Astrocyte (in vitro differentiated cells and primary cell): Measurements from ENCODE around the gene BAZ1B. TPM values are rescaled to one million over a fixed set of nuclear protein-coding genes. Genes with fewer than 3 reads are reported as not detected.

Experiments
- DNase-seq: peaks from one replicate; pipeline ENCODE4 v3.0.0-alpha.2; 2010; ENCODE audit warnings: low read depth
- FAIRE-seq: peaks from 2 replicates; lab custom pipeline; 2011; peaks lifted over from hg19 to GRCh38; lab: Jason Lieb, UNC
- H2AFZ ChIP-seq: 2 replicates; pipeline ENCODE4 v1.6.0; 2012; ENCODE audit warnings: low read depth, low read length, inconsistent platforms
- H3K27ac ChIP-seq: 2 replicates; pipeline ENCODE4 v1.5.1; 2011; ENCODE audit warnings: low read depth, low read length, inconsistent platforms
- H3K27me3 ChIP-seq: 2 replicates; pipeline ENCODE4 v1.6.0; 2011; ENCODE audit warnings: low read length, inconsistent platforms; ENCODE audit not compliant: insufficient read depth
- H3K36me3 ChIP-seq: 2 replicates; pipeline ENCODE4 v1.5.1; 2011; ENCODE audit warnings: low read length, inconsistent platforms; ENCODE audit not compliant: insufficient read depth
- H3K4me1 ChIP-seq: 2 replicates; pipeline ENCODE4 v1.5.1; 2011; ENCODE audit warnings: low read length, inconsistent platforms; ENCODE audit not compliant: insufficient read depth
- H3K4me2 ChIP-seq: 2 replicates; pipeline ENCODE4 v1.6.0; 2012; ENCODE audit warnings: low read length, inconsistent platforms
- H3K4me3 ChIP-seq: 2 replicates; pipeline ENCODE4 v1.5.1; 2011; ENCODE audit warnings: low read depth, mild to moderate bottlenecking, low read length, inconsistent platforms; ENCODE audit not compliant: insufficient read depth
- H3K79me2 ChIP-seq: 2 replicates; pipeline ENCODE4 v1.6.0; 2012; ENCODE audit warnings: mild to moderate bottlenecking, low read length, inconsistent platforms; ENCODE audit not compliant: insufficient read depth
- H3K9ac ChIP-seq: 2 replicates; pipeline ENCODE4 v1.6.0; 2012; ENCODE audit warnings: mild to moderate bottlenecking, low read length, inconsistent platforms
- H3K9me3 ChIP-seq: 2 replicates; pipeline ENCODE4 v1.5.1; 2012; ENCODE audit warnings: low read depth, mild to moderate bottlenecking, low read length, inconsistent platforms; ENCODE audit not compliant: insufficient read depth
- H4K20me1 ChIP-seq: 2 replicates; pipeline ENCODE4 v1.6.0; 2012; ENCODE audit warnings: low read length, inconsistent platforms; ENCODE audit not compliant: insufficient read depth
- H3K27ac Mint-ChIP-seq: one replicate; pipeline ENCODE4 v1.8.0; 2021; ENCODE audit warnings: mild to moderate bottlenecking, mixed read lengths; ENCODE audit not compliant: unreplicated experiment
- H3K27me3 Mint-ChIP-seq: one replicate; pipeline ENCODE4 v1.8.0; 2021; ENCODE audit warnings: low read depth, mixed read lengths; ENCODE audit not compliant: unreplicated experiment
- H3K36me3 Mint-ChIP-seq: one replicate; pipeline ENCODE4 v1.8.0; 2021; ENCODE audit warnings: low read depth, mixed read lengths; ENCODE audit not compliant: unreplicated experiment
- H3K4me1 Mint-ChIP-seq: one replicate; pipeline ENCODE4 v1.8.0; 2021; ENCODE audit warnings: low read depth, mixed read lengths; ENCODE audit not compliant: unreplicated experiment
- H3K4me3 Mint-ChIP-seq: one replicate; pipeline ENCODE4 v1.8.0; 2021; ENCODE audit warnings: mild to moderate bottlenecking, moderate library complexity, mixed read lengths; ENCODE audit not compliant: unreplicated experiment
- H3K9me3 Mint-ChIP-seq: one replicate; pipeline ENCODE4 v1.8.0; 2021; ENCODE audit warnings: mild to moderate bottlenecking, mixed read lengths; ENCODE audit not compliant: unreplicated experiment
- EZH2 ChIP-seq: IDR thresholded peaks from 2 replicates; pipeline ENCODE4 v1.6.1; 2012; ENCODE audit warnings: mild to moderate bottlenecking, low read length, inconsistent platforms; ENCODE audit not compliant: insufficient read depth
- total RNA-seq: library from RNA; stranded (reverse); gene quantifications from 2 replicates; pipeline ENCODE4 v1.2.1, GENCODE V29; 2021
- TF ChIP-seq, protein P1 (sequence below): IDR thresholded peaks from 2 replicates; pipeline ENCODE4 v1.5.1; 2011; ENCODE audit warnings: low read depth, mild to moderate bottlenecking, inconsistent platforms, low read length, moderate library complexity; ENCODE audit not compliant: insufficient read depth

Gene BAZ1B
- total RNA-seq, 1 donor from 2014 or later = 62.5 TPM

DNA sequence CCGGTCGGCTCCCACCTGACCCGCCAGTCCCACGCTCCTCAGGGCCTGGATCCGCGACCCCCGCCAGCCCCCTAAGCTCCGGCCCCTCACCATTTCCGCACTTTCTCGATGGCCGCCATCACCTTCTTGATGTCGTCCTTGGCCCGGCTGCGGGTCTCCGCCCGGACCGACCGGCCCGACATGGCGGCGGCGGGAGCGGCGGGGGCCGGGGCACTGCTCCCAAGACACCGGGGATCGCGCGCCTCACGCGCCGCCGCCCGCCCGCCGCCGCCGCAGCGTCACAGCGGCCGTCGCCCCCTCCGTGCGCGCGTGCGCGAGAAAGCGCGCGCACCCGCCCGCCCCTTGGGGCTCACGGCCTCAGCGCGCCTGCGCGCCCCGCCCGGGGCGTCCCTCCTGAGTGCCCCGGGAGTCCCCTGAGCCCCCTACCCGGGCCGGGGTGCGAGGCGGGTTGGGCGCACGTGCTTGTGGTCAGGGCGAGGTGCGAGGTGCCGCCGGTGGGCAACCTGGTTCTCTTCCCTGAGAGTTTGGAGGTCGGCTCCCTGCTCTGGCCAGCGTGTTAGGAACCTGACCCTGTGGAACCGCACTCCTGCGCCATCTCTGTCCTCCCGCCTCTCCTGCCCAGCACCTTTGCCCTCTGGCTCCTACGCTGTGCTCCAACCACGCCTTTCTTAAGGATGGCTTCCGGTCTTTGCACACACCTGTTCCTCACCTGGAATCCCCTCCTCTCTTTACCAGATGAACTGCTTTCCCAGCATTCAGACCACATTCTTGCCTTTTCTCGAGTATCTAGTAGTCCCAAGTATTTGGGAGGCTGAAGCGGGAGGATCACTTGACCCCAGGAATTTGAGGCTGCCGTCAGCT is 35.5 kb upstream of the BAZ1B start, which contains the start of gene BCL7B:
Gene BCL7B (minus strand): TSS at position 294 of the 861 bp plus-strand sequence. CDS start 112 bp downstream, at position 182.
- H4K20me1 ChIP-seq = peaks cover 40% of the 10 kb centered on the region
- Mint-ChIP-seq H3K4me3 (peak within 1 kb of the TSS; percentile 93), H3K27me3 (peaks cover 3% of the 10 kb centered on the region), H3K27ac (peak within 1 kb of the TSS; percentile 88), H3K4me1 (peaks cover 17% of the 10 kb centered on the region), H3K36me3 (no peaks in the 10 kb centered on the region), H3K9me3 (no peaks in the 10 kb centered on the region)
- H3K27me3 ChIP-seq = no peaks in the 10 kb centered on the region
- H3K9me3 ChIP-seq = no peaks in the 10 kb centered on the region
- FAIRE-seq = no peak
- H3K4me2 ChIP-seq = peak within 1 kb of the TSS; percentile 86
- H3K36me3 ChIP-seq = peaks cover 5% of the 10 kb centered on the region
- peaks cover 11% of the 10 kb centered on the region for H3K4me1 ChIP-seq
- H3K9ac ChIP-seq = peak within 1 kb of the TSS; percentile 99
- H3K4me3 ChIP-seq = peak within 1 kb of the TSS; percentile 77
- peak within 1 kb of the TSS; percentile 98 for H3K27ac ChIP-seq
- H2AFZ ChIP-seq = peak within 1 kb of the TSS; percentile 81
- no peak for DNase-seq
- peaks cover 42% of the 10 kb centered on the region for H3K79me2 ChIP-seq
- no peak for TF ChIP-seq EZH2

DNA sequence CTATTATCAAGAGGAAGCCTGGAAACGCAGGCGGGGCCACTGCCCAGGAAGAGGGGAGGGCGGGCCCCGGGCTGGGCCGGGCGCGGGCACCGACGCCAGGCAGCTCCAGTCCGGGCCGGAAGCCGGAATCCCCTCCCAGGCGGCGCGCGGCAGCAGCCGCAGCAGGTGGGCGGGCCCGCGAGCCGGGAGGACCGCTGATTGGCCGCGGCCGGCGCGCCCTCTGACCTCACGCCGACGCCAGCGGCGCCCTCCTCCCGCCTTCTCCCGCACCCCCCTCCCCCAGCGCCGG is 35.0 kb upstream of the BAZ1B start:
- Mint-ChIP-seq H3K4me3 (peak overlapping the region; percentile 93), H3K36me3 (peaks cover under 1% of the 10 kb centered on the region), H3K9me3 (no peaks in the 10 kb centered on the region), H3K27me3 (peaks cover 3% of the 10 kb centered on the region), H3K4me1 (peaks cover 17% of the 10 kb centered on the region), H3K27ac (peak overlapping the region; percentile 77)
- H3K4me3 ChIP-seq = peak overlapping the region; percentile 77
- H3K79me2 ChIP-seq = peaks cover 48% of the 10 kb centered on the region
- H3K27ac ChIP-seq = peak overlapping the region; percentile 98
- DNase-seq = peak; percentile 77
- peaks cover 46% of the 10 kb centered on the region for H4K20me1 ChIP-seq
- peak overlapping the region; percentile 99 for H3K9ac ChIP-seq
- H2AFZ ChIP-seq = peak overlapping the region; percentile 73
- H3K4me1 ChIP-seq = peaks cover 11% of the 10 kb centered on the region
- FAIRE-seq = no peak
- H3K4me2 ChIP-seq = peak overlapping the region; percentile 86
- no peak for TF ChIP-seq EZH2
- TF ChIP-seq, protein P1, sequence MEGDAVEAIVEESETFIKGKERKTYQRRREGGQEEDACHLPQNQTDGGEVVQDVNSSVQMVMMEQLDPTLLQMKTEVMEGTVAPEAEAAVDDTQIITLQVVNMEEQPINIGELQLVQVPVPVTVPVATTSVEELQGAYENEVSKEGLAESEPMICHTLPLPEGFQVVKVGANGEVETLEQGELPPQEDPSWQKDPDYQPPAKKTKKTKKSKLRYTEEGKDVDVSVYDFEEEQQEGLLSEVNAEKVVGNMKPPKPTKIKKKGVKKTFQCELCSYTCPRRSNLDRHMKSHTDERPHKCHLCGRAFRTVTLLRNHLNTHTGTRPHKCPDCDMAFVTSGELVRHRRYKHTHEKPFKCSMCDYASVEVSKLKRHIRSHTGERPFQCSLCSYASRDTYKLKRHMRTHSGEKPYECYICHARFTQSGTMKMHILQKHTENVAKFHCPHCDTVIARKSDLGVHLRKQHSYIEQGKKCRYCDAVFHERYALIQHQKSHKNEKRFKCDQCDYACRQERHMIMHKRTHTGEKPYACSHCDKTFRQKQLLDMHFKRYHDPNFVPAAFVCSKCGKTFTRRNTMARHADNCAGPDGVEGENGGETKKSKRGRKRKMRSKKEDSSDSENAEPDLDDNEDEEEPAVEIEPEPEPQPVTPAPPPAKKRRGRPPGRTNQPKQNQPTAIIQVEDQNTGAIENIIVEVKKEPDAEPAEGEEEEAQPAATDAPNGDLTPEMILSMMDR = no peak
- H3K36me3 ChIP-seq = peaks cover 7% of the 10 kb centered on the region
- no peaks in the 10 kb centered on the region for H3K27me3 ChIP-seq
- no peaks in the 10 kb centered on the region for H3K9me3 ChIP-seq

DNA sequence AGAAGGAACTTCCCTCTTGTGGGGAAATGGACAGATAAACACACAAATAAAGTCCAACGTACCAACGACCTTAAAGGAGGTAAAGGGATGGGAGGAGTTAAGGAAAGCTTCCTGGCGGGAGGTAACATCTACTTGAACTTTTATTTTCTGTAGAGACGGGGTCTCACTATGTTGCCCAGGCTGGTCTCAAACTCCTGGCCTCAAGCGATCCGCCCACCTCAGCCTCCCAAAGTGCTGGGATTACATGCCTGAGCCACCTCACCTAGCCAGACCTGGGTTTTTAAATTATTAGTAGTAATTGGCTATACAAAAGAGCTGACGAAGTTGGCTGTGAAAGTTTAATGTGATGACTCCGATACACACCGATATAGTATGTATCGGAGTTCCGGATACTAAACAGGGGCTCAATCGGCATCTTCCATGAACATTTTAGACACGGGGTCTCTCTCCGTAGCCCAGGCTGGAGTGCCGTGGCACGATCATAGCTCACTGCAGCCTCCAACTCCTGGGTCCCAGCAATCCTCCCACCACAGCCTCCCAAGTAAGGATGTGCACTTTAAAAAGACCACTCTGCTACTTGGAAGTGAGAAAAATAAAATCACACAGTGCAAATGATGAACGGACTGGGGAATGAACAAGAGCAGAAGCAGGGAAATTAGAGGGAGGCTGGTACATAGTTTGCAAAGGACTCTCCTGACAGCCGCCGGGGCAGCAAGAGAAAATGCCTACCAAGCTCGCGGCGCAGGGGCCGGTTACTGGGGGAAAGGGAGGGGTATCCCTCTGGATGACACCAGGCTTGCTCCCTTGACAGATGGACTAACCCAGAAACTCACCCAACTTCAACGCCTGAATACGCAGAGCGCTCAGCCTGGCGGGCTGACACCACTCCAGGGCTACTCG is 34.4 kb upstream of the BAZ1B start:
- Histone ChIP-seq H3K27me3 (no peaks in the 10 kb centered on the region), H3K9ac (peak overlapping the region; percentile 99), H3K36me3 (peaks cover 8% of the 10 kb centered on the region), H3K79me2 (peaks cover 52% of the 10 kb centered on the region), H2AFZ (no peak overlapping the region), H3K4me2 (peak overlapping the region; percentile 86), H3K27ac (peak overlapping the region; percentile 33), H3K4me3 (peak overlapping the region; percentile 77), H4K20me1 (peaks cover 50% of the 10 kb centered on the region), H3K9me3 (no peaks in the 10 kb centered on the region), H3K4me1 (peaks cover 11% of the 10 kb centered on the region)
- Mint-ChIP-seq H3K36me3 (peaks cover 1% of the 10 kb centered on the region), H3K27ac (peak overlapping the region; percentile 79), H3K4me3 (peak overlapping the region; percentile 93), H3K27me3 (peaks cover 3% of the 10 kb centered on the region), H3K4me1 (peaks cover 17% of the 10 kb centered on the region), H3K9me3 (no peaks in the 10 kb centered on the region)
- no peak for TF ChIP-seq EZH2
- TF ChIP-seq, protein P1 = no peak
- no peak for FAIRE-seq
- DNase-seq = no peak
